DND-41 (cell line): ENCODE measurements around the gene KCNIP2.

ENCODE experiments used
- CTCF ChIP-seq: IDR thresholded peaks from 2 replicates; pipeline ENCODE4 v1.5.1; 2012; ENCODE audit warnings: borderline replicate concordance, low read length, moderate library complexity, mild to moderate bottlenecking; ENCODE audit not compliant: poor library complexity, severe bottlenecking; ENCODE audit errors: extremely low read depth
- EZH2 ChIP-seq: IDR thresholded peaks from 3 replicates; pipeline ENCODE4 v1.6.1; 2012; ENCODE audit warnings: borderline replicate concordance, low read depth, mild to moderate bottlenecking, moderate library complexity, low read length, inconsistent platforms; ENCODE audit not compliant: severe bottlenecking

- TF ChIP-seq CTCF (no peak), EZH2 (no peak)
These were observed 35.3 kb upstream of the KCNIP2 start for GRCh38 chr10:101878869-101879268.
